ENCODE data around the gene CDK5RAP2.

The CDK5RAP2 gene

GRCh38 chr9:120485788-120486187 lies 94.2 kb downstream of the CDK5RAP2 start:
- no peak for TF ChIP-seq CTCF (conservative IDR thresholded peaks at IDR 0.05)
- H3K27ac ChIP-seq, result no peak overlapping the region

- H3K27ac ChIP-seq, result no peak overlapping the region
- TF ChIP-seq CTCF (conservative IDR thresholded peaks at IDR 0.05), result no peak
These were observed 95.8 kb downstream of the CDK5RAP2 start for GRCh38 chr9:120484162-120484561.

GRCh38 chr9:120482424-120483186 lies 97.4 kb downstream of the CDK5RAP2 start:
- H3K27ac ChIP-seq, result no peak overlapping the region
- TF ChIP-seq CTCF (conservative IDR thresholded peaks at IDR 0.05), result no peak

- no peak for TF ChIP-seq CTCF (conservative IDR thresholded peaks at IDR 0.05)
- H3K27ac ChIP-seq, result no peak overlapping the region
These were observed 98.1 kb downstream of the CDK5RAP2 start for GRCh38 chr9:120481846-120482245.

GRCh38 chr9:120481248-120481647 lies 98.7 kb downstream of the CDK5RAP2 start:
- H3K27ac ChIP-seq, result no peak overlapping the region
- TF ChIP-seq CTCF (conservative IDR thresholded peaks at IDR 0.05), result no peak

- TF ChIP-seq CTCF (conservative IDR thresholded peaks at IDR 0.05), result no peak
- no peak overlapping the region for H3K27ac ChIP-seq
These were observed 99.3 kb downstream of the CDK5RAP2 start for GRCh38 chr9:120480707-120481106.

GRCh38 chr9:120478208-120478607 lies 101.8 kb downstream of the CDK5RAP2 start:
- peak overlapping the region; percentile 59 for H3K27ac ChIP-seq
- TF ChIP-seq CTCF (conservative IDR thresholded peaks at IDR 0.05), result no peak
